Activated naive CD4-positive, alpha-beta T cell treated with anti-CD3 and anti-CD28 coated beads, Interleukin-2, amount 50 U/mL, for 24 hours (primary cell): ENCODE results near the gene VMAC.
"Not testable (repeated sequence)": the region's sequence is repeated elsewhere in the genome, so short reads cannot be mapped to it uniquely, and the experiment has no call there.

ENCODE experiments used
- H3K27ac Mint-ChIP-seq: one replicate; pipeline ENCODE4 v1.8.0; 2021; ENCODE audit warnings: mild to moderate bottlenecking, mixed read lengths
- H3K27me3 Mint-ChIP-seq: one replicate; pipeline ENCODE4 v1.8.0; 2021; ENCODE audit warnings: mixed read lengths
- H3K36me3 Mint-ChIP-seq: one replicate; pipeline ENCODE4 v1.8.0; 2021; ENCODE audit warnings: mixed read lengths
- H3K4me1 Mint-ChIP-seq: one replicate; pipeline ENCODE4 v1.8.0; 2021; ENCODE audit warnings: mixed read lengths
- H3K4me3 Mint-ChIP-seq: one replicate; pipeline ENCODE4 v1.8.0; 2021; ENCODE audit warnings: mild to moderate bottlenecking, mixed read lengths
- H3K9me3 Mint-ChIP-seq: one replicate; pipeline ENCODE4 v1.8.0; 2021; ENCODE audit warnings: mixed read lengths

Gene VMAC, protein sequence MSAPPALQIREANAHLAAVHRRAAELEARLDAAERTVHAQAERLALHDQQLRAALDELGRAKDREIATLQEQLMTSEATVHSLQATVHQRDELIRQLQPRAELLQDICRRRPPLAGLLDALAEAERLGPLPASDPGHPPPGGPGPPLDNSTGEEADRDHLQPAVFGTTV

DNA sequence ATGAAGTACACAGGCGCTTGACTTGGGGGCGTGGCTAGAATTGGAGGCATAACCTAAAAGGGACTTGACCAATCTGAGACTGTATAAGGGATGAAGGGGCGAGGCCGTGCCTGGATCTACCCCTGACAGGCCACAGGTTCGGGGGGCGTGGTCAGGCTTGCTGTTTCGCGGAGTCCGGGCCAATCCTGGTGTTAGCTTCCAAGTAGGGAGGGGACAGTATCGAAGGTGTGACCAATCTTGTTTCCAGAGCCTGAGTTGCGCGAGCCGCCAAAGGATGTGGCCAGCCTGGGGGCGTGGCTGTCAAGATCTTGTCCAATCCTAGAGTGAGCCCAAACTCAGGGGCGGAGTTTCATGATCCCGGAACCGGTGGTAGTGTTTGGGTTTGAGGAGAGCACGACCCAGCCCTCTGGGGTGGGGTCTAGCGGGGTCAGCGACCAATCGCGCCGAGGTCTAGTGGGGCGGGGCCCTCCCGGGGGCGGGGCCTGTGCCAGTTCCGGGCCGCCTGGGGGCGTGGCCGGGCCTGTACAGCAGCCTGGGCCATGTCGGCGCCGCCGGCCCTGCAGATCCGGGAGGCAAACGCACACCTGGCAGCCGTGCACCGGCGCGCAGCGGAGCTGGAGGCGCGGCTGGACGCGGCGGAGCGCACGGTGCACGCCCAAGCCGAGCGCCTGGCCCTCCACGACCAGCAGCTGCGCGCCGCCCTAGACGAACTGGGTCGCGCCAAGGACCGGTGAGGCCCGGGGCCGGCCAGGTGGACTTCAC lies at the start of gene VMAC:
VMAC (plus strand) TSS at position 521 of the 762 bp plus-strand sequence; CDS start at position 540, 19 bp downstream.
- H3K27me3 Mint-ChIP-seq: no peaks in the 10 kb centered on the region
- no peaks in the 10 kb centered on the region for H3K9me3 Mint-ChIP-seq
- peak within 1 kb of the TSS; percentile 97 for H3K27ac Mint-ChIP-seq
- H3K4me1 Mint-ChIP-seq: peaks cover 42% of the 10 kb centered on the region
- H3K36me3 Mint-ChIP-seq: peaks cover 7% of the 10 kb centered on the region
- H3K4me3 Mint-ChIP-seq: peak within 1 kb of the TSS; percentile 98

DNA sequence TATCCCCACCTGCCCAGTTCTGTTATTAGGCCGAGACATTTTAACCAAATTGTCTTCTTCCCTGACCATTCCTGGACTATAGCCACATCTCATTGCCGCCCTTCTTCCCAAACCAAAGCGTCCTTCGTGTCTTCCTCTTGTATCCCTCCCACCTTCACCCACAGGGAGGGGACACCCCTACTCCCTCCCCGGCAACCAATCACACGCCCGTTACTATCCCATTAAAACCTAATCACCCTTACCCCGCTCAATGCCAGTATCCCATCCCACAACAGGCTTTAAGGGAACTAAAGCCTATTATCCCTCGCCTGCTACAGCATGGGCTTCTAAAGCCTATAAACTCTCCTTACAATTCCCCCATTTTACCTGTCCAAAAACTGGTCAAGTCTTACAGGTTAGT lies 49.5 kb upstream of the VMAC start:
- not testable (repeated sequence) for H3K9me3 Mint-ChIP-seq, H3K4me1 Mint-ChIP-seq, H3K36me3 Mint-ChIP-seq, H3K27ac Mint-ChIP-seq, H3K27me3 Mint-ChIP-seq, H3K4me3 Mint-ChIP-seq

DNA sequence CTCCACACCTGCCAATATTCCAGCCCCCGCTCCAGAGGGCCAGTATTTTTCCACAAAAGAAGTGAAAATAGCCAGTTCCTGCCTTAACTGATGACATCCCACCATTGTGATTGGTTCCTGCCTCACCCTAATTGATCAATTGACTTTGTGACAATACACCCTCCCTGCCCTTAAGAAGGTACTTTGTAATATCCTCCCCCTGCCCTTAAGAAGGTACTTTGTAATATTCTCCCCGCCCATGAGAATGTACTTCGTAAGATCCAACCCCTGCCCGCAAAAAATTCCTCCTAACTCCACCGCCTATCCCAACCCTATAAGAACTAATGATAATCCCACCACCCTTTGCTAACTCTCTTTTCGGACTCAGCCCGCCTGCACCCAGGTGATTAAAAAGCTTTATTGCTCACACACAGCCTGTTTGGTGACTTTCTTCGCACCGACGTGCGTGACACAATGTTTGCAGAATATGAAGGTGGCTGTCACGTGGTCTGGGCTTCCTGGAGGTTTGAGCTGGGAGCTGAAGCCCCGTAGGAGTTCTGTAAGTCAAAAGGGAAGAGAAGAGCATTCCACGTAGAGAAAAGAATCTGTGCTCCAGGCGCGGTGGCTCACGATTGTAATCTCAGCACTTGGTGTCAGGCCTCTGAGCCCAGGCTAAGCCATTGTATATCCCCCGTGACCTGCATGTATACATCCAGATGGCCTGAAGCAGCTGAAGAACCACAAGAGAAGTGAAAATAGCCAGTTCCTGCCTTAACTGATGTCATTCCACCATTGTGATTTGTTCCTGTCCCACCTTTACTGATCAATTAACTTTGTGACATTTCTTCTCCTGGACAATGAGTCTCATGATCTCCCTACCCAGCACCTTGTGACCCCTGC lies 47.2 kb upstream of the VMAC start:
- H3K4me3 Mint-ChIP-seq: no peak overlapping the region
- no peak overlapping the region for H3K27ac Mint-ChIP-seq
- H3K9me3 Mint-ChIP-seq: no peaks in the 10 kb centered on the region
- H3K36me3 Mint-ChIP-seq: no peaks in the 10 kb centered on the region
- H3K4me1 Mint-ChIP-seq: no peaks in the 10 kb centered on the region
- H3K27me3 Mint-ChIP-seq: peaks cover 2% of the 10 kb centered on the region

DNA sequence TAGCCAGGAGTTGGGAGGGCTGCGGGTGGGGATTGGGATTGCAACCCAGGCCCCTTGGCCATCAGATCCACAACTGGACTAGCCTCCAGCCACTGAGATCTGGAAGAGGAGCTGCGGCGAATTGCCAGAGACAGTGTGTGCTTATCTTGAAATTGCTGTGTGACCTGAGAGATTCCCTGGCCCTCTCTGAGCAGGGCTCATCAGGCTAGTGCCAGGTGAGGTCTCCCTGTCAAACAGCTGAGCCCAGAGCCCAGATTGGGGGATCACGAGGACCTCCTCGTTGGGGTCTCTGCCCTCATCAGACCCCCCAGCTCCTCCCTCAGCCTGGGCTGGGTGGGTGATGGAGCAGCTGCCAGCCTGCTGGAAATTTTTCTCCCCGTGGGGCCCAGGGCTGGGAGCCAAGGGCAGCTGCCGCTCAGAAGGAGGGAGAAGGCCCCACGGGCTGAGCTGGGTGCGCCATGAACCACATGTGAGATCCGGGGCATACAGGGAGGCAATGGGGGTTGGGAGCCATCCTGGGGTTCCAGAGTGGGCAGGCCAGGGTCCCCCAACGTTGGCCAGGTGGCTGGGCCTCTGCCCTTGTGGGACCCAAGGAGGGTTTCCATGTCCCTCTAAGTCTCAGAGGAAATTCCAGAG lies 41.5 kb upstream of the VMAC start:
- no peaks in the 10 kb centered on the region for H3K4me1 Mint-ChIP-seq
- no peak overlapping the region for H3K27ac Mint-ChIP-seq
- no peak overlapping the region for H3K4me3 Mint-ChIP-seq
- no peaks in the 10 kb centered on the region for H3K9me3 Mint-ChIP-seq
- peaks cover 2% of the 10 kb centered on the region for H3K27me3 Mint-ChIP-seq
- H3K36me3 Mint-ChIP-seq: no peaks in the 10 kb centered on the region

DNA sequence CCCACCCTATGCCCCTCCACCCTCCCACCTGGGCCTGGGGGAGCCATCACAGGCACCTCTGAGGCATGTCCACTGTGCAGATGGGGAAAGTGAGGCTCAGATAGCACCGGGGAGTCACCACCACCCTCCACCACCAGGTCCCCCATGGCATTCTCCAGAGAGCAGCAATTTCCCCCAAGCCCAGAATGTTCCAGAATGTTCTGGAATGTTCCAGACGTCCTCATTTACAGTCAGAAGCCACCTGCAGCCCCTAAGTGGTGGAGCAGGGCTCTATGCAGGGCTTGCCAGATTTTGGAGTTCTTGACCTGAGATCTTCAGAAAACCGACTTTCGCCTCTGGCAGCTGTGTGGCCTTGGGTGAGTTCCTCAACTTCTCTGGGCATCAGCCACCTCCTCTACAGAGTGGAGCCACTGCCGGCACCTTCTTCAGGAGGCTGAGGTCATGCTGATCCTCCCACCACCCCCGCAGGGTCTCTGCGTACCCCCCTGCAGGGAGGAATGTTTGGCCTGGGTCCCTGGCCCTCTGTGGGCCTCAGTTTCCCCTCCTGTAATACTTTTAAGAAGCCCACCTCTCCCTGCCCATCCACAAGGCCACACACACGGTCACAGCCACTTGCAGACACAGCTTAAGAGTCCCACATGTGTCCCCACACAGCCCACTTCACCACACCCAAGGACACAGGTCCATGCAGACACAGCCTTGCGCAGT lies 40.5 kb upstream of the VMAC start:
- Mint-ChIP-seq H3K36me3 (no peaks in the 10 kb centered on the region), H3K27me3 (peaks cover 2% of the 10 kb centered on the region), H3K27ac (no peak overlapping the region), H3K4me3 (no peak overlapping the region), H3K9me3 (no peaks in the 10 kb centered on the region), H3K4me1 (no peaks in the 10 kb centered on the region)

DNA sequence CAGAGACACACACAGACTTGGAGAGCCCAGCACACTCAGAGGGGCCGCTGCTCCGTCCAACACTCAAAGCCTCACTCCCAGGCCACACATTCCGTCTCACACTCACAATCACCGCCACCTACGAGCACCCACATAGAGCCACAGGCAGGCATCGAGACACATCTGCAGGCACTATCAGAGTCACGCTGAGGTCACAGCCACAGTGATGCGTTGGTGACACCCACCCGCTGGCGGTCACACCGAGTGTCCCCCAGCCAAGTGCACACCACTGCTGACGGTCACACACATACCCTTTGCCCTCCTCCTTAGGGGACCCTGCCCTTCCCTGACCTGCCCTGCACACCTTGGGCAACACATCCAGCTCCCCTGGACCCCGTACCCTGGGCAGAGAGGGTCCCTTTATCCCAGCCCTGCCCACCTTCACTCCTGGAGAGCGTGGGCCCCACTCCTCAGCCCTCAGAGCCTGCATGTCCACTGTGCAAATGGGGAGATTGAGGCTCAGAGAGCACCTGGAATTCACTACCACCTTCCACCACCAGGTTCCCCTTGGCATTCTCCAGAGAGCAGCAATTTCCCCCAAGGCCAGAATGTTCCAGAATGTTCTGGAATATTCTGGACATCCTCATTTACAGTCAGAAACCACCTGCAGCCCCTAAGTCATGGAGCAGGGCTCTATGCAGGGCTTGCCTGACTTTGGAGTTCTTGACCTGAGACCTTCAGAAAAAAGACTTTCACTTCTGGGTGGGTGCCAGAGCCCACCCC lies 39.8 kb upstream of the VMAC start:
- Mint-ChIP-seq H3K27me3 (peaks cover 2% of the 10 kb centered on the region), H3K4me1 (no peaks in the 10 kb centered on the region), H3K36me3 (no peaks in the 10 kb centered on the region), H3K4me3 (no peak overlapping the region), H3K9me3 (no peaks in the 10 kb centered on the region), H3K27ac (no peak overlapping the region)

DNA sequence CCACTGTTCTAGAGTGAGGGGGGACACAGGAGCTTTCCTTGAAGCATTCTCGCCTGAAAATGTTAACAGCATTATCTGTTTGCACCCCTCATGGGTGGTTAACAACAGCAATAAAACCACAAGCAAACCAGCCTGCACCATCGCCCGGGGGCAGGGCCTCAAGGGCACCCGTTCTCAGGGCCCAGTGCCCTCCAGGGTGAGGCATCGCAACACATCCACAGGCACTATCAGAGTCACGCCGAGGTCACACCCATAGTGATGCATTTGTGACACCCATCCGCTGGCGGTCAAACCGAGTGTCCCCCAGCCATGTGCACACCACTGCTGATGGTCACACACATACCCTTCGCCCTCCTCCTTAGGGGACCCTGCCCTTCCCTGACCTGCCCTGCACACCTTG lies 38.9 kb upstream of the VMAC start:
- Mint-ChIP-seq H3K4me1 (no peaks in the 10 kb centered on the region), H3K36me3 (no peaks in the 10 kb centered on the region), H3K4me3 (no peak overlapping the region), H3K9me3 (no peaks in the 10 kb centered on the region), H3K27ac (no peak overlapping the region), H3K27me3 (peaks cover 2% of the 10 kb centered on the region)

DNA sequence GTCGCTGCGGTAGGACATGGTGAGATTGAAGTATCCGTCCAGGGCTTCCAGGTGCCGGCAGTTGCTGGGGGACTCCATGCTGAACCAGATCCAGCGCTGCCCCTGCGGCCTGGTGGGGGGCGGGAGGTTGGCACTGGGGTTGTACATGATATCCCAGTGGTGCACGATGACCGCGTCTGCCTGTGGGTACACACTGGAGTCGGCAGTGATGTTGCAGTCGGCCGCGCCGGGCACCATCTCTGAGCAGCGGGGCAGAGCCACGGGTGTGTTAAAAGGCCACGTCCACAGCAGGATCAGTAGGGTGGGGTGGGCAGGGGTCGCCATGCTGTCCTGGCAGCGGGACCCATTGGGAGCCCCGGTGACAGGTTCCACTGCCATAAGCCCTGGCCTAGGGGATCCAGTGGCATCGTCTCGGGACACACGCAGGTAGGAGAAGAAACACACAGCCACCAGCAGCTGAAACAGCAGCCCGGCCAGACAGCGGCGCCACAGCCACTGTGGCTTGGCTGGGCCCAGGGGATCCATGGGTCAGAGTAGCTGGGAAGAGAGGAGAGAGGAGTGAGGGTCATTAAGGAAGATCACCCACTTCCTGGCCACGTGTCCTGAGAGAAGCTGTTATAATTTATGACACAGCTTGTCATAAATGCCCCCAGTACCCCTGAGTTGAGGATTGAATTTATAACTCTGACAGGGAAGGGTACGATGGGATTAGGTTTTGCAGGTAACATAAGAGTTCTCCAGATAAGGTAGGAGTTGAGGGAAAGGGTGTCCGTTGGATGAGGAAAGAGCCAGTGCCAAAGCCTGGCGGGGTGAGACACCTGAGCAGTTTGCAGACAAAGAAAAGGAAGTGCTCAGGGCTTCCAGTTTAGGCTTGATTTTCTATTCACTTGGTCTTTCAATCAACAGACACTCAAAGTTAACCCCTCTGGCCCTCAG lies 37.2 kb upstream of the VMAC start:
- no peaks in the 10 kb centered on the region for H3K9me3 Mint-ChIP-seq
- no peaks in the 10 kb centered on the region for H3K36me3 Mint-ChIP-seq
- no peaks in the 10 kb centered on the region for H3K4me1 Mint-ChIP-seq
- no peak overlapping the region for H3K27ac Mint-ChIP-seq
- H3K4me3 Mint-ChIP-seq: no peak overlapping the region
- no peaks in the 10 kb centered on the region for H3K27me3 Mint-ChIP-seq

DNA sequence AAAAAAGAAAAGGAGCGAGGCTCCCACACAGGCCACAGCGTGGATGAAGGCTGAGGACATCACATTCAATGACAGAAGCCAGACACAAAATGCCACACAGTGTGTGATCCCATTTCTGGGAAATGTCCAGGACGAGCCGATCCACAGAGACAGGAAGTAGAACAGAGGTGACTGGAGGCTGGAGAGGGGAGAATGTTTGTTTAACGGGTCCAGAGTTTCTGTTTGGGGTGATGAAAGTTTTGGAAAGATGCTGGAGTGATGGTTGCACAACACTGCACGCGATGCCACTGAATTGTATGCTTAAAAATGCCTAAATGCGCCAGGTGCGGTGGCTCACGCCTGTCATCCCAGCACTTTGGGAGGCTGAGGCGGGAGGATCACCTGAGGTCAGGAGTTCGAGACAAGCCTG lies 33.7 kb upstream of the VMAC start:
- Mint-ChIP-seq H3K36me3 (no peaks in the 10 kb centered on the region), H3K27ac (no peak overlapping the region), H3K4me1 (no peaks in the 10 kb centered on the region), H3K9me3 (no peaks in the 10 kb centered on the region), H3K4me3 (no peak overlapping the region), H3K27me3 (no peaks in the 10 kb centered on the region)

DNA sequence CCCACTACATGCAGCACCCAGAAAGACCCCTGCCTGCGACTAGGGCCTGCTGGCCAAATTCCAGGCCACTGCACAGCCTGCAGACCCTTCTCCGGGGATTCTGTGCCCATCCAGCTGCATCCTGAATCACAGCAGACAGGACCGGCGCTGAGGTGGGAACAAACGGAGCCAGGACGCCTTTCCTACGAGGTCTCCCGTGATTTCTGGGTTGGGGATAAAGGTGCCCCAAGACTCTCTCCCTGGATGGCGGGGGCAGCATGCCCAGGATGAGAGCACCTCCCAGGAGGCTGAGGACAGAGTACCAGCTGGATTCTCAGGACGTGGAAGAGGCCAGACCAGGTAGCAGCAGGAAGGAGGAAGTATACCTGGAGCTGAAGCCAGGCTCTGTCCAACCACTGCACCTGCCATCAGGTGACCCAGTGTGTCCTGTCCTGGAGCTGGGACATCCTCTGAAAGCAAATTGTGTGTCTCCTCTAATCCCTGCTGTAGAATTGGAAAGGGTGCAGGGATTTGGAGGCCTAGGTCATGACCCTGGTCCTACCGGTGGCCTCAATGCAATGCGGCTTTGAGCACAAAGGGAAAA lies 31.0 kb upstream of the VMAC start:
- no peak overlapping the region for H3K4me3 Mint-ChIP-seq
- H3K27me3 Mint-ChIP-seq: peaks cover 4% of the 10 kb centered on the region
- H3K4me1 Mint-ChIP-seq: no peaks in the 10 kb centered on the region
- no peaks in the 10 kb centered on the region for H3K9me3 Mint-ChIP-seq
- no peak overlapping the region for H3K27ac Mint-ChIP-seq
- H3K36me3 Mint-ChIP-seq: no peaks in the 10 kb centered on the region

DNA sequence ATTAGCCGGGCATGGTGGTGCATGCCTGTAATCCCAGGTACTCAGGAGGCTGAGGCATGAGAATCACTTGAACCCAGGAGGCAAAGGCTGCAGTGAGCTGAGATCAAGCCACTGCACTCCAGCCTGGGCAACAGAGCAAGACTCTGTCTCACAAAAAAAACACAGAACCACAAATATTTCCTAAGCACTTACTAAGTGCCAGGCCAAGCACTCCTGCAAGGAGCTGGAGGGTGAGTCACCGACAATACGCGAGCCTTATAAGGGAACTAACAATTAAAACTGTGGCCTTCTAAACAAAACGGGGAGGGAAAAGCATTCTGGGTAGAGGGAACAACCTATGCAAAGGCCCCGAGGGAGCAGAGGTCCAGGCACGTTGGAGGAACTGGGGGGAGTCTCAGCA lies 30.2 kb upstream of the VMAC start:
- H3K27me3 Mint-ChIP-seq, H3K9me3 Mint-ChIP-seq, H3K4me1 Mint-ChIP-seq, H3K4me3 Mint-ChIP-seq, H3K36me3 Mint-ChIP-seq, H3K27ac Mint-ChIP-seq: not testable (repeated sequence)

DNA sequence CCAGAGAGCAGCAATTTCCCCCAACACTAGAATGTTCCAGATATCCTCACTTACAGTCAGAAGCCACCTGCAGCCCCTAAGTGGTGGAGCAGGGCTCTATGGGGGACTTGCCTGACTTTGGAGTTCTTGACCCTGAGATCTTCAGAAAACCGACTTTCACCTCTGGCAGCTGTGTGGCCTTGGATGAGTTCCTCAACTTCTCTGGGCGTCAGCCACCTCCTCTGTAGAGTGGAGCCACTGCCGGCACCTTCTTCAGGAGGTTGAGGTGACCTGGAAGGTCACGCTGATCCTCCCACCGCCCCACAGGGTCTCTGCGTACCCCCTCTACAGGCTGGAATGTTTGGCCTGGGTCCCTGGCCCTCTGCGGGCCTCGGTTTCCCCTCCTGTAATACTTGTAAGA lies 27.2 kb upstream of the VMAC start:
- H3K36me3 Mint-ChIP-seq: no peaks in the 10 kb centered on the region
- H3K4me1 Mint-ChIP-seq: no peaks in the 10 kb centered on the region
- peaks cover 7% of the 10 kb centered on the region for H3K27me3 Mint-ChIP-seq
- no peak overlapping the region for H3K4me3 Mint-ChIP-seq
- H3K9me3 Mint-ChIP-seq: no peaks in the 10 kb centered on the region
- H3K27ac Mint-ChIP-seq: no peak overlapping the region

DNA sequence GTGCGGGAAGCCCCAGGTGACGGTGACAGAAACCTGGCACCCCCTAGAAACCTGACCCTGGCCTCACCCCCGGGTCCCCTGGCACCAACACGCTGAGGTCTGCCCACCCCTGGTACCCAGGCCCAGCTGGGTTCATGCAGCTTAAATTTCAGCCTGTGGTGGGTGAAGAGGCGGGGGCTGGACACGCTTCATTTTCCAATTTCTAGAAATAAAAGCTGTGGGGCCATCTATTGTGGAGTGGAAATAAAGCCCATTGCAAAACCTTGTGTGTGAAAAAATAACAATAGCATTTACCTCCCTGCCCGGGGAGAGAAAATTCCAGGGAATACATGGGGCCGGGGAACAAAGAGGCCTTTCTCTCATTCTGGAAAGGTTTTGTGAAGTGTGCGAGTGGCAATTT lies 26.8 kb upstream of the VMAC start:
- Mint-ChIP-seq H3K27me3 (peaks cover 7% of the 10 kb centered on the region), H3K4me1 (no peaks in the 10 kb centered on the region), H3K36me3 (no peaks in the 10 kb centered on the region), H3K9me3 (no peaks in the 10 kb centered on the region), H3K4me3 (no peak overlapping the region), H3K27ac (no peak overlapping the region)
